Measurements from ENCODE around the gene ZBTB20. TPM values are rescaled to one million over a fixed set of nuclear protein-coding genes. Genes with fewer than 3 reads are reported as not detected.

The ZBTB20 gene
- total RNA-seq, 1 experiment from 2014 or later, result 26.5 TPM

- H3K4me1 ChIP-seq (replicated peaks; ENCODE audit: insufficient read depth), result no peaks in the 10 kb centered on the region
- H3K9me2 ChIP-seq (ENCODE audit: insufficient read depth), result no peaks in the 10 kb centered on the region
- H3K4me3 ChIP-seq, result no peak overlapping the region
- H3K79me2 ChIP-seq (ENCODE audit: low read depth), result no peaks in the 10 kb centered on the region
- peaks cover 3% of the 10 kb centered on the region for H4K20me1 ChIP-seq (ENCODE audit: insufficient read depth)
- DNase-seq, result no peak
- H3K27ac ChIP-seq, result no peak overlapping the region
- H3F3A ChIP-seq (ENCODE audit: insufficient read depth, low read depth), result 0 out of 2 replicates have a peak, but pooled peaks cover 3% of the 10 kb centered on the region
- no peaks in the 10 kb centered on the region for H3K9me3 ChIP-seq (ENCODE audit: insufficient read depth, low read depth)
- H2AFZ ChIP-seq, result no peak overlapping the region
- intact Hi-C loops (cut with micrococcal nuclease; ENCODE audit: unreplicated experiment), result no loop called here
- BruUV-seq (replicated peaks), result no TSS peak
- H3K27me3 ChIP-seq (ENCODE audit: insufficient read depth, low read depth), result no peaks in the 10 kb centered on the region
- CTCF ChIA-PET, result no interaction called here
- no peaks in the 10 kb centered on the region for H3K36me3 ChIP-seq (ENCODE audit: low read depth)
- TF ChIP-seq CTCF (conservative IDR thresholded peaks at IDR 0.05), result no peak
- TF ChIP-seq EZH2 (IDR thresholded peaks at IDR 0.05; ENCODE audit: low read depth), result no peak
- no peak overlapping the region for H3K4me2 ChIP-seq
- POLR2A ChIA-PET (ENCODE audit: unreplicated experiment), result interaction anchor here (0.6 to 0.7 kb wide), 2 partner anchors 9 to 26 kb away, joined by 4 to 5 read pairs; no protein-coding TSS in a partner anchor
Measured at GRCh38 chr3:114450008-114450596, 697.0 kb downstream of the ZBTB20 start.

- Histone ChIP-seq H3K4me2 (no peak overlapping the region), H3K27me3 (ENCODE audit: insufficient read depth, low read depth) (no peaks in the 10 kb centered on the region), H3F3A (ENCODE audit: insufficient read depth, low read depth) (0 out of 2 replicates have a peak, but pooled peaks cover 3% of the 10 kb centered on the region), H3K4me1 (replicated peaks; ENCODE audit: insufficient read depth) (no peaks in the 10 kb centered on the region), H3K36me3 (ENCODE audit: low read depth) (no peaks in the 10 kb centered on the region), H3K9me2 (ENCODE audit: insufficient read depth) (no peaks in the 10 kb centered on the region), H3K4me3 (no peak overlapping the region), H4K20me1 (ENCODE audit: insufficient read depth) (peaks cover 3% of the 10 kb centered on the region), H3K9me3 (ENCODE audit: insufficient read depth, low read depth) (no peaks in the 10 kb centered on the region), H2AFZ (no peak overlapping the region), H3K79me2 (ENCODE audit: low read depth) (no peaks in the 10 kb centered on the region), H3K27ac (no peak overlapping the region)
- no TSS peak for BruUV-seq (replicated peaks)
- intact Hi-C loops (cut with micrococcal nuclease; ENCODE audit: unreplicated experiment), result no loop called here
- DNase-seq, result no peak
- ChIA-PET POLR2A (ENCODE audit: unreplicated experiment) (interaction anchor here (0.6 to 0.7 kb wide), 3 partner anchors 9 to 175 kb away, joined by 4 to 5 read pairs (median 5); no protein-coding TSS in a partner anchor), CTCF (interaction anchor here (0.6 kb wide), 2 partner anchors 65 to 605 kb away, joined by 4 read pairs; no protein-coding TSS in a partner anchor)
- TF ChIP-seq CTCF (conservative IDR thresholded peaks at IDR 0.05), result no peak
- no peak for TF ChIP-seq EZH2 (IDR thresholded peaks at IDR 0.05; ENCODE audit: low read depth)
Measured at GRCh38 chr3:114449271-114450007, 697.6 kb downstream of the ZBTB20 start.

- BruUV-seq (replicated peaks), result no TSS peak
- H3K9me3 ChIP-seq (ENCODE audit: insufficient read depth, low read depth), result no peaks in the 10 kb centered on the region
- intact Hi-C loops (cut with micrococcal nuclease; ENCODE audit: unreplicated experiment), result no loop called here
- CTCF ChIA-PET, result interaction anchor here (1.1 kb wide), 1 partner anchor 1367 kb away, joined by 3 read pairs; no protein-coding TSS in a partner anchor
- no peak overlapping the region for H3K27ac ChIP-seq
- H3K36me3 ChIP-seq (ENCODE audit: low read depth), result no peaks in the 10 kb centered on the region
- peaks cover 3% of the 10 kb centered on the region; the same call in 1 of the 2 replicates for H4K20me1 ChIP-seq (ENCODE audit: insufficient read depth)
- no peak for TF ChIP-seq EZH2 (IDR thresholded peaks at IDR 0.05; ENCODE audit: low read depth)
- no peak for TF ChIP-seq CTCF (conservative IDR thresholded peaks at IDR 0.05)
- POLR2A ChIA-PET (ENCODE audit: unreplicated experiment), result no interaction called here
- H3K4me1 ChIP-seq (replicated peaks; ENCODE audit: insufficient read depth), result no peaks in the 10 kb centered on the region
- no peaks in the 10 kb centered on the region for H3K27me3 ChIP-seq (ENCODE audit: insufficient read depth, low read depth)
- DNase-seq, result no peak
- no peaks in the 10 kb centered on the region for H3K9me2 ChIP-seq (ENCODE audit: insufficient read depth)
- H3K4me3 ChIP-seq, result no peak overlapping the region
- H3K4me2 ChIP-seq, result no peak overlapping the region
- no peaks in the 10 kb centered on the region for H3K79me2 ChIP-seq (ENCODE audit: low read depth)
- 0 out of 2 replicates have a peak, but pooled peaks cover 3% of the 10 kb centered on the region for H3F3A ChIP-seq (ENCODE audit: insufficient read depth, low read depth)
- H2AFZ ChIP-seq, result no peak overlapping the region
Measured at GRCh38 chr3:114447950-114448479, 699.1 kb downstream of the ZBTB20 start.

All from PC-9 (cell line).